ENCODE measurements around the gene ATXN7L1. TPM values are rescaled to one million over a fixed set of nuclear protein-coding genes. Genes with fewer than 3 reads are reported as not detected.
"Not testable (repeated sequence)": the region's sequence is repeated elsewhere in the genome, so short reads cannot be mapped to it uniquely, and the experiment has no call there.

Gene ATXN7L1
- polyA plus RNA-seq, 1 donor: 14.3 TPM

GRCh38 chr7:105803429-105803736, 73.0 kb downstream of the ATXN7L1 start:
- no peak for DNase-seq

GRCh38 chr7:105802604-105803428, 73.6 kb downstream of the ATXN7L1 start:
- no peak for DNase-seq

GRCh38 chr7:105800849-105801534, 75.4 kb downstream of the ATXN7L1 start:
- DNase-seq: no peak

GRCh38 chr7:105800442-105800841, 76.0 kb downstream of the ATXN7L1 start:
- no peak for DNase-seq

- no peak for DNase-seq
These were observed 76.7 kb downstream of the ATXN7L1 start for GRCh38 chr7:105799677-105800076.

GRCh38 chr7:105799006-105799405, 77.4 kb downstream of the ATXN7L1 start:
- no peak for DNase-seq

- no peak for DNase-seq
These were observed 78.7 kb downstream of the ATXN7L1 start for GRCh38 chr7:105797652-105798051.

GRCh38 chr7:105796365-105796764, 80.0 kb downstream of the ATXN7L1 start:
- no peak for DNase-seq

- no peak for DNase-seq
These were observed 81.4 kb downstream of the ATXN7L1 start for GRCh38 chr7:105794741-105795729.

GRCh38 chr7:105792488-105793370, 83.7 kb downstream of the ATXN7L1 start:
- no peak for DNase-seq

- no peak for DNase-seq
These were observed 84.5 kb downstream of the ATXN7L1 start for GRCh38 chr7:105791926-105792325.

GRCh38 chr7:105790996-105791395, 85.4 kb downstream of the ATXN7L1 start:
- DNase-seq: no peak

GRCh38 chr7:105790452-105790851, 85.9 kb downstream of the ATXN7L1 start:
- not testable (repeated sequence) for DNase-seq

GRCh38 chr7:105788816-105789349, 87.5 kb downstream of the ATXN7L1 start:
- no peak for DNase-seq

- no peak for DNase-seq
These were observed 88.0 kb downstream of the ATXN7L1 start for GRCh38 chr7:105788356-105788755.

- no peak for DNase-seq
These were observed 88.6 kb downstream of the ATXN7L1 start for GRCh38 chr7:105787793-105788192.

GRCh38 chr7:105786520-105787470, 89.6 kb downstream of the ATXN7L1 start:
- DNase-seq: no peak

GRCh38 chr7:105782391-105783042, 93.9 kb downstream of the ATXN7L1 start:
- no peak for DNase-seq
